Activated CD8-positive, alpha-beta memory T cell treated with anti-CD3 and anti-CD28 coated beads, Interleukin-2, amount 10 ng/mL, durations not matched to agents 7 days and 5 days (primary cell): ENCODE results near the gene KCNN4. TPM values are rescaled to one million over a fixed set of nuclear protein-coding genes. Genes with fewer than 3 reads are reported as not detected.
A peak's percentile ranks its signal among the peaks of the same experiment; 100 is the strongest.

Experiments
- ATAC-seq: fragments of 150-1000 bp; cut with Tn5 transposase; one replicate; pipeline ENCODE4 v1.10.0; 2021; ENCODE audit warnings: moderate library complexity
- CTCF ChIA-PET: fragments of 350-600 bp; sonication (Branson Sonifier 250); formaldehyde crosslinking; loops from one replicate; lab custom pipeline; 2021; ENCODE audit warnings: antibody characterized with exemption; lab: Charles Lee
- DNase-seq: peaks from one replicate; pipeline ENCODE4 v3.0.0-alpha.2; 2020
- H3K27ac Mint-ChIP-seq: one replicate; pipeline ENCODE4 v1.8.0; 2021; ENCODE audit warnings: mild to moderate bottlenecking, mixed read lengths
- H3K27me3 Mint-ChIP-seq: one replicate; pipeline ENCODE4 v1.8.0; 2021; ENCODE audit warnings: mixed read lengths
- H3K36me3 Mint-ChIP-seq: one replicate; pipeline ENCODE4 v1.8.0; 2021; ENCODE audit warnings: mild to moderate bottlenecking, mixed read lengths
- H3K4me1 Mint-ChIP-seq: one replicate; pipeline ENCODE4 v1.8.0; 2021; ENCODE audit warnings: mixed read lengths
- H3K4me3 Mint-ChIP-seq: one replicate; pipeline ENCODE4 v1.8.0; 2021; ENCODE audit warnings: mild to moderate bottlenecking, moderate library complexity, mixed read lengths
- H3K9me3 Mint-ChIP-seq: one replicate; pipeline ENCODE4 v1.8.0; 2022; ENCODE audit warnings: low read depth, mixed read lengths
- total RNA-seq, 2 experiments: library from RNA; stranded (reverse); gene quantifications; one replicate each; pipeline ENCODE4 v1.2.3, GENCODE V29; 2021

Gene KCNN4
- total RNA-seq, 2 experiments from 2014 or later = 43.9 to 53.0 TPM

GRCh38 chr19:43789029-43789428, 8.3 kb upstream of the KCNN4 start:
- DNase-seq (no peak), ATAC-seq (no peak)
- peaks cover 12% of the 10 kb centered on the region for H3K4me1 Mint-ChIP-seq
- CTCF ChIA-PET = interaction anchor here (1.5 to 3.0 kb wide), 2 partner anchors 43 to 44 kb away, joined by 5 to 19 read pairs; no protein-coding TSS in a partner anchor
- H3K36me3 Mint-ChIP-seq = no peaks in the 10 kb centered on the region
- no peaks in the 10 kb centered on the region for H3K9me3 Mint-ChIP-seq
- peaks cover 14% of the 10 kb centered on the region for H3K27me3 Mint-ChIP-seq
- no peak overlapping the region for H3K4me3 Mint-ChIP-seq
- no peak overlapping the region for H3K27ac Mint-ChIP-seq

- DNase-seq (no peak), ATAC-seq (no peak)
- CTCF ChIA-PET = interaction anchor here (0.7 to 3.0 kb wide), 6 partner anchors 21 to 88 kb away, joined by 3 to 19 read pairs (median 4); partner anchors contain the start of gene SMG9
- Mint-ChIP-seq H3K27me3 (peaks cover 7% of the 10 kb centered on the region), H3K4me3 (no peak overlapping the region), H3K36me3 (peaks cover 3% of the 10 kb centered on the region), H3K4me1 (peaks cover 34% of the 10 kb centered on the region), H3K9me3 (no peaks in the 10 kb centered on the region), H3K27ac (no peak overlapping the region)
These were observed 5.9 kb upstream of the KCNN4 start for GRCh38 chr19:43786665-43787064.

GRCh38 chr19:43784981-43785808, 4.4 kb upstream of the KCNN4 start:
- CTCF ChIA-PET = interaction anchor here (0.6 to 2.3 kb wide), 21 partner anchors 12 to 338 kb away, joined by 3 to 68 read pairs (median 3); partner anchors contain the start of genes PLAUR and SMG9
- Mint-ChIP-seq H3K27ac (peak overlapping the region; percentile 87), H3K9me3 (no peaks in the 10 kb centered on the region), H3K4me1 (peaks cover 41% of the 10 kb centered on the region), H3K4me3 (peak overlapping the region; percentile 25), H3K27me3 (peaks cover 7% of the 10 kb centered on the region), H3K36me3 (peaks cover 3% of the 10 kb centered on the region)
- peak; percentile 76 for DNase-seq
- peak; percentile 46 for ATAC-seq

GRCh38 chr19:43784241-43784980, 3.6 kb upstream of the KCNN4 start:
- peaks cover 3% of the 10 kb centered on the region for H3K36me3 Mint-ChIP-seq
- DNase-seq (peak; percentile 79), ATAC-seq (peak; percentile 25)
- CTCF ChIA-PET = interaction anchor here (0.6 to 2.3 kb wide), 20 partner anchors 13 to 311 kb away, joined by 3 to 68 read pairs (median 4); partner anchors contain the start of genes PLAUR and SMG9
- H3K4me3 Mint-ChIP-seq = peak overlapping the region; percentile 57
- H3K9me3 Mint-ChIP-seq = no peaks in the 10 kb centered on the region
- H3K27ac Mint-ChIP-seq = peak overlapping the region; percentile 87
- H3K27me3 Mint-ChIP-seq = peaks cover 5% of the 10 kb centered on the region
- H3K4me1 Mint-ChIP-seq = peaks cover 49% of the 10 kb centered on the region

- DNase-seq (no peak), ATAC-seq (no peak)
- CTCF ChIA-PET = interaction anchor here (2.3 kb wide), 1 partner anchor 39 kb away, joined by 68 read pairs; no protein-coding TSS in a partner anchor
- Mint-ChIP-seq H3K4me3 (peak overlapping the region; percentile 57), H3K36me3 (peaks cover 3% of the 10 kb centered on the region), H3K4me1 (peaks cover 56% of the 10 kb centered on the region), H3K9me3 (no peaks in the 10 kb centered on the region), H3K27me3 (no peaks in the 10 kb centered on the region), H3K27ac (peak overlapping the region; percentile 87)
These were observed 2.9 kb upstream of the KCNN4 start for GRCh38 chr19:43783636-43784035.

- peaks cover 5% of the 10 kb centered on the region for H3K36me3 Mint-ChIP-seq
- no peak for ATAC-seq
- no peaks in the 10 kb centered on the region for H3K9me3 Mint-ChIP-seq
- CTCF ChIA-PET = interaction anchor here (5.5 to 9.5 kb wide), 2 partner anchors 17 to 29 kb away, joined by 56 to 145 read pairs; partner anchors contain the start of gene SMG9
- peak; percentile 57 for DNase-seq
- peak overlapping the region; percentile 87 for H3K27ac Mint-ChIP-seq
- H3K27me3 Mint-ChIP-seq = no peaks in the 10 kb centered on the region
- peaks cover 65% of the 10 kb centered on the region for H3K4me1 Mint-ChIP-seq
- peak overlapping the region; percentile 74 for H3K4me3 Mint-ChIP-seq
These were observed 2.0 kb upstream of the KCNN4 start for GRCh38 chr19:43782689-43783231.

GRCh38 chr19:43782311-43782660, 1.5 kb upstream of the KCNN4 start:
- Mint-ChIP-seq H3K27ac (peak overlapping the region; percentile 87), H3K4me1 (peaks cover 68% of the 10 kb centered on the region), H3K9me3 (no peaks in the 10 kb centered on the region), H3K4me3 (peak overlapping the region; percentile 74), H3K27me3 (no peaks in the 10 kb centered on the region), H3K36me3 (peaks cover 5% of the 10 kb centered on the region)
- peak; percentile 45 for DNase-seq
- no peak for ATAC-seq
- CTCF ChIA-PET = interaction anchor here (2.0 to 9.5 kb wide), 4 partner anchors 16 to 114 kb away, joined by 8 to 145 read pairs (median 44); partner anchors contain the start of gene SMG9

- peak; percentile 18 for ATAC-seq
These were observed 997 bp upstream of the KCNN4 start for GRCh38 chr19:43781630-43782310.

GRCh38 chr19:43779820-43780219, 953 bp downstream of the KCNN4 start:
- peak overlapping the region; percentile 74 for H3K4me3 Mint-ChIP-seq
- peaks cover 76% of the 10 kb centered on the region for H3K4me1 Mint-ChIP-seq
- CTCF ChIA-PET = interaction anchor here (1.2 to 9.5 kb wide), 5 partner anchors 8 to 34 kb away, joined by 3 to 145 read pairs (median 32); partner anchors contain the start of gene SMG9
- ATAC-seq = no peak
- no peaks in the 10 kb centered on the region for H3K27me3 Mint-ChIP-seq
- DNase-seq = peak; percentile 45
- peak overlapping the region; percentile 85 for H3K27ac Mint-ChIP-seq
- H3K36me3 Mint-ChIP-seq = peaks cover 14% of the 10 kb centered on the region
- H3K9me3 Mint-ChIP-seq = no peaks in the 10 kb centered on the region

More at GRCh38 chr19:43781630-43782310, 997 bp upstream of the KCNN4 start:
- Mint-ChIP-seq H3K9me3 (no peaks in the 10 kb centered on the region), H3K4me1 (peaks cover 73% of the 10 kb centered on the region), H3K27ac (peak overlapping the region; percentile 87), H3K36me3 (peaks cover 9% of the 10 kb centered on the region), H3K27me3 (no peaks in the 10 kb centered on the region), H3K4me3 (peak overlapping the region; percentile 74)
- peak; percentile 70 for DNase-seq
- CTCF ChIA-PET = interaction anchor here (1.4 to 9.5 kb wide), 6 partner anchors 15 to 113 kb away, joined by 4 to 145 read pairs (median 20); partner anchors contain the start of gene SMG9

GRCh38 chr19:43779147-43779819, 1.5 kb downstream of the KCNN4 start:
- H3K4me3 Mint-ChIP-seq = peak overlapping the region; percentile 74
- H3K36me3 Mint-ChIP-seq = peaks cover 16% of the 10 kb centered on the region
- peaks cover 71% of the 10 kb centered on the region for H3K4me1 Mint-ChIP-seq
- H3K27ac Mint-ChIP-seq = peak overlapping the region; percentile 85
- CTCF ChIA-PET = interaction anchor here (1.2 to 9.5 kb wide), 5 partner anchors 13 to 33 kb away, joined by 3 to 145 read pairs (median 32); partner anchors contain the start of gene SMG9
- DNase-seq = no peak
- no peak for ATAC-seq
- no peaks in the 10 kb centered on the region for H3K9me3 Mint-ChIP-seq
- H3K27me3 Mint-ChIP-seq = no peaks in the 10 kb centered on the region

GRCh38 chr19:43778651-43779050, 2.1 kb downstream of the KCNN4 start:
- H3K36me3 Mint-ChIP-seq = peaks cover 16% of the 10 kb centered on the region
- peaks cover 65% of the 10 kb centered on the region for H3K4me1 Mint-ChIP-seq

More at GRCh38 chr19:43778651-43779050, 2.1 kb downstream of the KCNN4 start:
- no peak for DNase-seq
- Mint-ChIP-seq H3K9me3 (no peaks in the 10 kb centered on the region), H3K4me3 (peak overlapping the region; percentile 74), H3K27ac (peak overlapping the region; percentile 85), H3K27me3 (no peaks in the 10 kb centered on the region)
- no peak for ATAC-seq
- CTCF ChIA-PET = interaction anchor here (0.7 to 9.5 kb wide), 6 partner anchors 13 to 110 kb away, joined by 3 to 145 read pairs (median 20); partner anchors contain the start of gene SMG9
